ENCODE data around the gene SLC35F4. TPM values are rescaled to one million over a fixed set of nuclear protein-coding genes. Genes with fewer than 3 reads are reported as not detected.

Gene SLC35F4
- total RNA-seq, 1 experiment from 2014 or later = not detected

GRCh38 chr14:57749267-57749666, 116.6 kb downstream of the SLC35F4 start:
- Histone ChIP-seq H3K27me3 (ENCODE audit: insufficient read depth, low read length) (no peaks in the 10 kb centered on the region), H3K9me3 (ENCODE audit: control insufficient read depth, low read depth, low read length) (no peaks in the 10 kb centered on the region), H3K4me1 (ENCODE audit: insufficient read depth, low read length) (no peaks in the 10 kb centered on the region), H2AK5ac (ENCODE audit: insufficient read length, low read length) (no peak overlapping the region), H3K56ac (ENCODE audit: insufficient read length, low read depth, low read length) (no peak overlapping the region), H3K79me2 (ENCODE audit: insufficient read depth, low read length) (no peaks in the 10 kb centered on the region), H4K8ac (replicated peaks; ENCODE audit: insufficient read length, low read depth, low read length) (no peak overlapping the region), H3K27ac (ENCODE audit: insufficient read length, low read depth, low read length) (no peak overlapping the region), H3K4ac (ENCODE audit: low read depth, low read length) (no peak overlapping the region), H3K18ac (ENCODE audit: insufficient read length, low read depth, low read length) (no peak overlapping the region), H3K9ac (ENCODE audit: extremely low read depth, insufficient read length, low read length) (no peak overlapping the region), H2BK120ac (ENCODE audit: low read depth, low read length, poor library complexity, severe bottlenecking) (no peak overlapping the region), H2BK15ac (ENCODE audit: low read depth, low read length) (no peak overlapping the region), H3K79me1 (ENCODE audit: insufficient read depth, low read depth, low read length, poor library complexity, severe bottlenecking) (no peaks in the 10 kb centered on the region), H2AFZ (ENCODE audit: low read length) (no peak overlapping the region), H4K91ac (ENCODE audit: insufficient read length, low read depth, low read length) (no peak overlapping the region), H2BK20ac (ENCODE audit: low read depth, low read length, poor library complexity, severe bottlenecking) (no peak overlapping the region), H4K5ac (ENCODE audit: insufficient read length, low read depth, low read length) (no peak overlapping the region), H3K23ac (ENCODE audit: insufficient read length, low read depth, low read length) (no peak overlapping the region), H2BK5ac (ENCODE audit: insufficient read length, low read length) (no peak overlapping the region), H3K14ac (ENCODE audit: insufficient read depth, low read length) (no peak overlapping the region), H3K23me2 (ENCODE audit: insufficient read length, low read depth, low read length, poor library complexity, severe bottlenecking) (no peaks in the 10 kb centered on the region), H3K4me2 (ENCODE audit: insufficient read depth, insufficient read length, low read length) (no peak overlapping the region), H2BK12ac (ENCODE audit: insufficient read length, low read depth, low read length) (no peak overlapping the region), H4K20me1 (ENCODE audit: control insufficient read depth, insufficient read depth, insufficient read length) (no peaks in the 10 kb centered on the region), H3T11ph (ENCODE audit: low read length) (no peak overlapping the region)
- no peak for DNase-seq
- TF ChIP-seq, protein P1, sequence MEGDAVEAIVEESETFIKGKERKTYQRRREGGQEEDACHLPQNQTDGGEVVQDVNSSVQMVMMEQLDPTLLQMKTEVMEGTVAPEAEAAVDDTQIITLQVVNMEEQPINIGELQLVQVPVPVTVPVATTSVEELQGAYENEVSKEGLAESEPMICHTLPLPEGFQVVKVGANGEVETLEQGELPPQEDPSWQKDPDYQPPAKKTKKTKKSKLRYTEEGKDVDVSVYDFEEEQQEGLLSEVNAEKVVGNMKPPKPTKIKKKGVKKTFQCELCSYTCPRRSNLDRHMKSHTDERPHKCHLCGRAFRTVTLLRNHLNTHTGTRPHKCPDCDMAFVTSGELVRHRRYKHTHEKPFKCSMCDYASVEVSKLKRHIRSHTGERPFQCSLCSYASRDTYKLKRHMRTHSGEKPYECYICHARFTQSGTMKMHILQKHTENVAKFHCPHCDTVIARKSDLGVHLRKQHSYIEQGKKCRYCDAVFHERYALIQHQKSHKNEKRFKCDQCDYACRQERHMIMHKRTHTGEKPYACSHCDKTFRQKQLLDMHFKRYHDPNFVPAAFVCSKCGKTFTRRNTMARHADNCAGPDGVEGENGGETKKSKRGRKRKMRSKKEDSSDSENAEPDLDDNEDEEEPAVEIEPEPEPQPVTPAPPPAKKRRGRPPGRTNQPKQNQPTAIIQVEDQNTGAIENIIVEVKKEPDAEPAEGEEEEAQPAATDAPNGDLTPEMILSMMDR (conservative IDR thresholded peaks at IDR 0.05) = no peak
- Mint-ChIP-seq H3K9me3 (peaks cover 0 to 1% of the 10 kb centered on the region in 2 experiments; a peak in 1 of 5 replicates), H3K27me3 (ENCODE audit: low read depth) (no peaks in the 10 kb centered on the region), H3K27ac (no peak overlapping the region; a peak in 1 of 7 replicates), H3K4me1 (peaks cover 5 to 9% of the 10 kb centered on the region in 2 experiments), H3K36me3 (ENCODE audit: insufficient read depth in 1 of 3, low read depth in 3 of 3) (no peaks in the 10 kb centered on the region; a peak in 1 of 7 replicates), H3K4me3 (no peak overlapping the region)
- no CpG with 5 or more reads among the region's 3 CpGs for WGBS (ENCODE audit: extremely low coverage, insufficient read length, low lambda C conversion rate)
